T-helper 2 cell treated with Interferon-gamma antibody and Interleukin-4, amounts not matched to agents 5 μg/mL and 100 μg/mL, for 36 hours (primary cell): ENCODE data around the gene H2BK1.

Experiments used
- DNase-seq: peaks from one replicate; pipeline ENCODE4 v3.0.0; 2021; ENCODE audit warnings: low spot score
- H3K27ac Mint-ChIP-seq: one replicate; pipeline ENCODE4 v1.8.0; 2021; ENCODE audit warnings: mild to moderate bottlenecking, mixed read lengths
- H3K27me3 Mint-ChIP-seq: one replicate; pipeline ENCODE4 v1.8.0; 2021; ENCODE audit warnings: low read depth, mixed read lengths
- H3K36me3 Mint-ChIP-seq: one replicate; pipeline ENCODE4 v1.8.0; 2021; ENCODE audit warnings: low read depth, mixed read lengths
- H3K4me1 Mint-ChIP-seq: one replicate; pipeline ENCODE4 v1.8.0; 2021; ENCODE audit warnings: low read depth, mixed read lengths
- H3K4me3 Mint-ChIP-seq: one replicate; pipeline ENCODE4 v1.8.0; 2022; ENCODE audit warnings: mild to moderate bottlenecking, moderate library complexity, mixed read lengths
- H3K9me3 Mint-ChIP-seq: one replicate; pipeline ENCODE4 v1.8.0; 2021; ENCODE audit warnings: mixed read lengths

H2BK1 gene

DNA sequence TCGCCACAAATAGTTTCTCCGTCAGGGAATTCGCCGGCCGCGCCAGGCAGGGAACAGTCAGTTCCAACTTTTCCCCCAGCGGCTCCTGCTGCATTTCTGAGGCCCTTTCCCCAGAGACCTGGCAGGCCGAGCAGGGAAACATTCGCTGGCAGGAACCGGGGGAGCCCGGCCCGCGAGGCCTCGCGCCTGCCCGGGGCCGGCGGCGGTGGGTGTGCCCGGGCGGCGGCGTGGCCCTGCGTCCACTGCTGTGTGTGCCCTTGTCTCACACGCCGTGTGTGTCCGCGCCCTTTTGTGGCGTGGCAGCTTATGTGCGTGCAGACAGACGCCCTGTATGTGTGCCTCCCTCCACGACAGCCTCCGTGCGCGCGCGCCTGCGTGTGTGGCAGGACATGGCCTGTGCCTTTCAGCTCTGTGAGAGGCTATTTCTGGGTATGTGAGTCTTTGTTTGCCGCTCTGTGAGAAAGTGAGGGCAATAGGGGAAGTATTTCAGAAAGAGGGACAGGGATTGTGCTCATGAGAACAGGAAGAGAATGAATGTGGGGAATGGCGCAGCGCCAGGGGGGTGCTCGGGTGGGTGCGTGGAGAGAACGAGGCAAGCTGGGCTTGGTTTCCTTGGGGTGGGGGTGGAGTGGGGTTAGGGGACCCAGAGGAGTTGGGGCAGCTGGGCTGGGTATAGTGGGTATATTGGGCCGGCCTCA lies 38.9 kb upstream of the H2BK1 start:
- Mint-ChIP-seq H3K4me3 (peak overlapping the region; percentile 46), H3K9me3 (no peaks in the 10 kb centered on the region), H3K27me3 (peaks cover 76% of the 10 kb centered on the region), H3K4me1 (peaks cover 22% of the 10 kb centered on the region), H3K36me3 (peaks cover 2% of the 10 kb centered on the region), H3K27ac (no peak overlapping the region)
- no peak for DNase-seq

DNA sequence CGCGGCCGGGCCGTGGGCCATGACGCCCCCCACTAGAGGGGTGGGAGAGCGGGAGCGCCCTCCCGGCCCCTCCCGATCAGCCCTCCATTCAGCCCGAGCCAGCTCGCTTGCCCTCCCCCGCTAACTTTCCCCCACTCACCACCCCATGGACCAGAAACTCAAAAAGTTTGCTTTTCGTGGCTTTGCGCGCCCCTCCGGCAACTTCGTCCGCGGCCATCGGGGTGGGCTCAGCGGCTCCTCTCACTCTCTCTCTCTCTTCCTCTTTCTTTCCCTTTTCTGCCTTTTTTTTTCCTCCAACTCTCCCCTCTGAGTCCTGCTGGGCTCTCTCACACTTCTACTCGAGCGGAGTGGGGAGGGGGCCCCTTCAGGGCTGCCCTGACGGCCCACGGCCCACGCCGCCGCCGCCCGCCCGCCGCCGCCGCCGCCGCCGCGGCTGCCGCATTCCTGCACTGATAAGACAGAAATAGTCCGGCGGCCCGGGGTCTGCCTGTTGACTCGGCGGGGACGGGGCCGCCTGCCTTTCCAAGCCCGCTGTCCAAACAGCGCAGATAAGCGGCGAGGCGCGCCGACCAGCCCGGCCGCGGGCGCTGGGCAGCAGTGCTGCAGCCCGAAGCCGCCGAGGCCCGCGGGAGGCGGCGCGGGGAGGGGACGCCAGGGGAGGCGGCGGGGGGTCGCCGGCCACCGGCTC lies 38.2 kb upstream of the H2BK1 start, which contains the start of gene SMARCD3:
TSS of gene SMARCD3 (minus strand) at position 349 of the 688 bp plus-strand sequence. CDS start at position 217, 132 bp downstream.
- Mint-ChIP-seq H3K27me3 (peaks cover 70% of the 10 kb centered on the region), H3K27ac (no peak within 1 kb of the TSS), H3K9me3 (no peaks in the 10 kb centered on the region), H3K4me3 (peak within 1 kb of the TSS; percentile 66), H3K36me3 (peaks cover 2% of the 10 kb centered on the region), H3K4me1 (peaks cover 29% of the 10 kb centered on the region)
- no peak for DNase-seq

DNA sequence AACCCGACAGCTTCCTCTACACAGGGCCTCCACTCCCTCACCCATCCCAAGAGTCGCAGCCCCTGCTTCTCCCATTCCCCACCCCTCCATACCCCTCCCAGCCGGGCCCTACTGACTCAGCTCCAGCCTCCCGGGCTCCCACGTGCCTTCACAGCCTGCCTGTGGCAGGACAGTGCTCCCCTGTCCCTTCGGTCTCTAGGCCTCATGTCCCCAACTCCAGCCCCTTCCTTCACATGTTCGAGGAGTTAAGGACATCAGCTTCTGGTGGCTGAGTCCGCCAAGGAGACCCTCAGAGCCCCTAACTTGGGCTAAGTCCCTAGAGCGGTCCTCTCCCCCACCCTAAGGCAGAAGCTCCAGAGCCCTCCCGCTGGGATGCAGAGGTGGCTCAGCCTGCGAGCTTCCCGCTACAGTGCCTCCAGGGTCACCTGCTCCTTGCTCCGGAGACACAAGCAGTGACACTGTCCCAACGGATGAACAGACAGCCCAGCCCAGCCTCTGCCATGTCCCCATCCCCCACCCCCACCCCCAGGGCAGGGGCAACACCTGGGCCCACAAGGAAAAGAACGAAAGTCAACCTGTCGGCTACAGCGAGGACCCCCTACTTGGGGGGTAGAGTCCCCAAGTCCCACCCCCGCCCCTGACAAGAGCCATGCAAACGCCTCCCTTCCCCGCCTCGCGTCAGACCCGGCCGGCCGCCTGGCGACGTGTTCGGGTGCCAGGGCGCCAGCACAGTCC lies 37.5 kb upstream of the H2BK1 start:
- peak overlapping the region; percentile 61 for H3K4me3 Mint-ChIP-seq
- no peak for DNase-seq
- no peaks in the 10 kb centered on the region for H3K9me3 Mint-ChIP-seq

DNA sequence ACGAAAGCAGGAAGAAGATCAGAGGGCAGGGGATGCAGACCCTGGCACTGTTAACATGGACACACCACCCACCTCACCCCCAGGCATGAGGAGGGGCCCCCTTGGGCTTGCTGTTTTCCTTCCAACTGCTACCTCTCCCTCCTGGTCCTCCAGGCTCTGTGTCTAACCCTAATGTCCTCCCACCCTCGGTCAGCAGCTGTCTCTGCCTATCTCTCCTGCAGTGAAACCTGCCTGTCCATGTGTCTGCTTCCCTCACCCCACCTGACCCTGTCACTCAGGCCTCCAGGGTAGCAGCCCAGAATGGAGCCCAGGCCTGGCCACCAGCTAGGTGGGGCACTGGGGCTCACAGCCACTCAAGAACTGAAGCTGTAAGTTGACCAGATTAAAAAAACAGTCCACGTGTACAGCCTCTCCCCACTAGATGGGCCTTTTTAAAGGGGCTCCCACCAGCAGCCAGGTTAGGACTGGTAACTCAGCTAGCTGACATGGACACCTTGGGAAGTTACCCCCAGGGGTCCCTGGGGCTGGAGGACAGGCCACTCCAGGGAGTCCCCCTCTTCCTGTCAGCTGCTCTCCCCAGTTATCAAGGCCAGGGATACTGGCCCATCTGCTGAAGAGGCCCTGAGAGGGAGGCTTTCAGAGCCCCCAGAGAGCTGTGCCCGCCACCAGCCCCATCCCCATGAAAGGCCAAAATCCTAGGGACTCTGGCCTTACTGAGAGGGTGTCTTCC lies 36.7 kb upstream of the H2BK1 start:
- no peak for DNase-seq
- H3K4me3 Mint-ChIP-seq, result peak overlapping the region; percentile 61
- H3K27ac Mint-ChIP-seq, result no peak overlapping the region
- H3K27me3 Mint-ChIP-seq, result peaks cover 56% of the 10 kb centered on the region
- H3K4me1 Mint-ChIP-seq, result peaks cover 36% of the 10 kb centered on the region
- H3K36me3 Mint-ChIP-seq, result peaks cover 2% of the 10 kb centered on the region
- no peaks in the 10 kb centered on the region for H3K9me3 Mint-ChIP-seq

More for the DNA sequence above, 37.5 kb upstream of the H2BK1 start:
- Mint-ChIP-seq H3K4me1 (peaks cover 36% of the 10 kb centered on the region), H3K27ac (no peak overlapping the region), H3K27me3 (peaks cover 64% of the 10 kb centered on the region), H3K36me3 (peaks cover 2% of the 10 kb centered on the region)

DNA sequence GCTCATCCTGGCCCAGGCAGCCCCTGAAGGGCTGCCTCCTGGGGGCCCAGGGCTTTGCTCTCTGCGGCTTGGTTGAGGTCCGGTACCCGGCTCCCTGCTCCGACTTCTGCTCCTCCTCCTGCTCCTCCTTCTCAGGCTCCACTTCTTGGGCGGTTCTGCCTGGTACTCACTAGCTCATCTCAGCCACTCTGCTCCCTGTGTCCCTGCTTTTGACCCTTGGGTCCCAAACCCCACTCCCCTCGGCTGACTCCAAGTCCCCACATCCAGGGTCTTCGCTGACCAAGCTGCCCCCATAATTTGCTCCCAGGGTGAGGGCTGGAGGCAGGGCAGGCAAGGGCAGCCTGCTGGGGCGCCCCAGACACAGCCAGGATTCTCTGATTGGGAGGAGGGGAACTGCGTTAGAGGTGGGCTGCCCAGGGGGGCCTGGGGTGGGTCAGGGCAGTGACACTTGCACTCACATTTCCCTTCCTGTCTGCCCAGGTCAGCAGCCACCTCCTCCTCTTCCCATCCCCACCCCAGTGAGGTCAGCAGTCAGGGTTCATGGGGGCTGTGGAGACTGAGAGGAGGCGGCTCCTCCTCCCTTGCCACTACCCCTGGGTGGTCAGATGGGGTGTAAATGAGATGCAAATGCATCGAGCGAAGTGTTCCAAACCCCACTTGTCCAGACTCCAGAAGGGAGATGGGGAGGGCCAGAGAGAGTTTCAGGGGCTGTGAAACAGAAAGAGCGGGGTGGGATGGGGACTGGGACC lies 36.0 kb upstream of the H2BK1 start:
- Mint-ChIP-seq H3K36me3 (peaks cover 2% of the 10 kb centered on the region), H3K4me3 (peak overlapping the region; percentile 55), H3K27me3 (peaks cover 55% of the 10 kb centered on the region), H3K9me3 (no peaks in the 10 kb centered on the region), H3K27ac (no peak overlapping the region), H3K4me1 (peaks cover 36% of the 10 kb centered on the region)
- DNase-seq, result no peak

DNA sequence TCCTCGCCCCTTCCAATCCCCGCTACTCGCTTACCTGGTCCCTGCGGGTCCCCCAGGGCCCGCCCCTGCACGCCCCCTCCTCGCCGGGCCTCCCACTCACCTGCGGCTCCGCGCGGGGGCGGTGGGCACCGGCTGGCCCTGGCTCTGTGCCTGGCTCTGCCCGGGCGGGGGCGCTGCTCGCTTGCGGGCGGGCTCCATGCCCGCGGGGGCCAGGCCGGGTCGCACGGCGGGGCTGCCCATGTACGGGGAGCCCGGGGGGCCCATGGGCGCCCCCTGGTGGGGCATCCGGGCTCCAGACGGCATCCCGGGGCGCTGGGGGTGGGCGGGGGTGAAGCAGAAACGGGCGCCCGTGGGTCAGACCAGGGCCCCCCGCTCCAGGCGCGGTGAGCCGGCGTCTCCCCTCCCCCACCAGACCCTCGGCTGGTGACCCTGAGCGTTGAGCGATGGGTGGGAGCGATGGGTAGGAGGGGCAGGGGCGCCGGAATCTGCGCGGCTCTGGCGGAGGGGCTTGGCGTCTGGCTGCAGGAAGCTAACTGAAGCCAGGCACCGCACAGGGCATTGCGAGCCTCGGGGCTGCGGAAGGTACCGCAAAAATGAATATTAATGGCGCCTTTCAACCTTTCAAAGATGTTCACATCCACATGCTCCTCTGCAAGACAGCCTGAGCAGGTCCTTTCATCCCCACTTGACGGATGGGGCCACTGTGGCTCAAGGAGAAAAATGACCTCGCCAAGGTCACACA lies 35.2 kb upstream of the H2BK1 start:
- Mint-ChIP-seq H3K4me1 (peaks cover 35% of the 10 kb centered on the region), H3K9me3 (no peaks in the 10 kb centered on the region), H3K27me3 (peaks cover 48% of the 10 kb centered on the region), H3K4me3 (peak overlapping the region; percentile 57), H3K36me3 (peaks cover 2% of the 10 kb centered on the region), H3K27ac (no peak overlapping the region)
- peak; percentile 63 for DNase-seq

DNA sequence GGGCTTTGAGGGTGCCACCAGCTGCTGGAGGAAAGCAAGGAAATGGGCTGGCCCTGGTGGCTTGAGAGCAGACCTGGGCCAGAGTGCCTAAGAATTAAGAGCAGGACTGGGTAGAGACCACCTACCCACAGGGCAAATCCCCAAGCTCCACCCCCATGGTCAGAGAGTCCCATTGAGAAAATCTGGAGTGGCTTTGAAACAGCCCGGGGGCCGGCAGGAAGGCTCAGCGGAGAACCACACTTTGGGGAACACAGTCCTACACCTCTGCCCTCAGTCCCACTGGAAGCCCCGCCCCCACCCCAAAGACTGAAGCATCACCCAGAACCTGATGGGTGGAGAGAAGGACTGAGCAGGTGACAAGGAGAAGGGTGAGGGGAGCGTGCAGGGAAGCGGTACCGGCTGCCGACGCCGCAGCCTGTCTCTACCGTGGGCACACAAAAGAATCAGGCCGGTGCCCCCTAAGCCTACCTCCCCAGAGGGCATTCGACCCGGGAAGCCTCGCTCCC lies 34.6 kb upstream of the H2BK1 start:
- Mint-ChIP-seq H3K4me1 (peaks cover 35% of the 10 kb centered on the region), H3K36me3 (peaks cover 2% of the 10 kb centered on the region), H3K27me3 (peaks cover 41% of the 10 kb centered on the region), H3K9me3 (no peaks in the 10 kb centered on the region), H3K4me3 (peak overlapping the region; percentile 57), H3K27ac (no peak overlapping the region)
- no peak for DNase-seq

DNA sequence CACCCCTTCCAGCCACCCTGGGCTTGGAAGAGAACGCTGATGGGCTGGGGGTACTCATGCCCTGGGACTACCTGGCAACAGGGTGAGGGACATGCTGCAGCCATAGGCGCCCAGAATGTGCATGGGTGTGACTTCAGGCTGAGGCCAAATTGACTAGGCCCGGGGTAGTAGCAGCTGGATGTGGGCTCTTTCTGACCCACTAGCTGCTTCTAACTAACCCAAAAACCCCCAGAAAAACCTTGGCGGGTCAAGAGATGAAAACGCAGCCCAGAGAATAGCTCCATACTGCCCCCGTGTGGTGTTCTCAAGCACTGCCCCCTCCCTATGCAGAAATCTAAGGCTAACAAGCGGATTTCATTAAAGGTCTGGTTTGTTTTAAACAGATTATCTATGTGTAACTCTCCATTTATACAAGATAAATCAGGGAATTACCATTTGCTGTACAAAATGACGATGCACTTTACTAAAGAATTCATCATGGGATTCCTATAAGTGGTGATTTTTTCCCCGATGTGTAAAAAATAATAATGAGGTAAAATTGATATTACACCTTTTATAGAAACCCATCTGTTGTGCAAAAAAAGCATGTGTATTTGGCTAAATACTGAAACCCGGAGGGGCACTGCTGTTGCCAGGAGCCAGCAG lies 34.0 kb upstream of the H2BK1 start:
- DNase-seq, result peak; percentile 49
- Mint-ChIP-seq H3K36me3 (peaks cover 4% of the 10 kb centered on the region), H3K27me3 (peaks cover 36% of the 10 kb centered on the region), H3K27ac (no peak overlapping the region), H3K4me3 (peak overlapping the region; percentile 74), H3K4me1 (peaks cover 34% of the 10 kb centered on the region), H3K9me3 (no peaks in the 10 kb centered on the region)

DNA sequence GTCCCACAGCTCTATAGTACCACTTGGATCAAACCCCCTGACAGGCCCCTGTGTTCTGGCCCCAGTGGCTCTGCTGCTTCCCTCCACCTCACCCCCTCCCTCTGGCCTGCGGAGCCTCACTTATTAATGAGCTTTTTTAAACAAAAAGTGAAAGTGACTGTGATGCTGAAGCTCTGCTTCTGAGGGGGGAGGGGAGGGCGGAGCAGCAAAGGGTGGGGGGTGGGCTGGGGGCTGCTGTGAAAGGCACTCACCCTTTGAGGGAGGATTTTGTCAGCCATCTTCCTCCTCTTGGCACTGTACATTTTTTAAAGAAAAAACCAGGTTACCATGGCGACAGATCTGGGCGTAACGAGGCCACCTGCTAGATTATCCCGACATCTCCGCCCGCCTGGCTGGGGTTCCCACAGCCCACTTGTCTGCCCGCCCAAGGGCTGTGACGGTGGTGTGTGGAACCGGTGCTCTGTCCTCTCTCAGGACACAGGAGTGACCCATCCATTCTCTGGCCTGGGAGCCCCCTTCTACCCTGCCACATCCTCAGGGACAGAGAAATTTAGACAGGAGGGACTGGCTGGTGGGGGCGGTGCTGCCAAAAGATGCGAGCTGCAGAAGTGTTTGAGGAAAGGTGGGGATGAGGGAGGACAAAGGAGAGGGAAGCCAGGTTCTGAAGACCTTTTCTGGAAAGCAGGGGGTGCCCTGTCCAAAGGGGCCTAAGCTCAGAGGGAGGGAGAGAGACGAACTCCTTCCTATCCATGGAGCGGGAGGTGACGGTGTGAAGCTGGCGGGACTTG lies 33.3 kb upstream of the H2BK1 start:
- Mint-ChIP-seq H3K4me3 (peak overlapping the region; percentile 74), H3K9me3 (no peaks in the 10 kb centered on the region), H3K36me3 (peaks cover 3% of the 10 kb centered on the region), H3K4me1 (peaks cover 32% of the 10 kb centered on the region), H3K27me3 (peaks cover 33% of the 10 kb centered on the region), H3K27ac (peak overlapping the region; percentile 88)
- DNase-seq, result no peak

DNA sequence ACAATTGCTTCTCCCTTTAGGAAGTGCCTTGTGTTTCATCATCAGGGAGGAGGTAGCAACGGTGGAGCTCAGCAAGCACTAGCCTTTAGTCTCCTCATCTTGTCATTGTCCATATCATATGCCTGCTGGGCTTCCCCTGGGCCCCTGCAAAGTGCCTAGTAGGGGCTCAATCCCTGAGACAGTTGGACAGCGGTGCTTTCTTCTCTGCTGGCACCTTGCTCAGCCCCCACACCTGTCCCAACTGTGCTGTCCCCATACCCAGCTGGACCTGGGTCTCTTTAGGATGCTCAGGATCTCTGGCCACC lies 32.7 kb upstream of the H2BK1 start:
- Mint-ChIP-seq H3K4me3 (peak overlapping the region; percentile 74), H3K4me1 (peaks cover 30% of the 10 kb centered on the region), H3K27me3 (peaks cover 30% of the 10 kb centered on the region), H3K9me3 (no peaks in the 10 kb centered on the region), H3K27ac (peak overlapping the region; percentile 88), H3K36me3 (peaks cover 3% of the 10 kb centered on the region)
- no peak for DNase-seq

DNA sequence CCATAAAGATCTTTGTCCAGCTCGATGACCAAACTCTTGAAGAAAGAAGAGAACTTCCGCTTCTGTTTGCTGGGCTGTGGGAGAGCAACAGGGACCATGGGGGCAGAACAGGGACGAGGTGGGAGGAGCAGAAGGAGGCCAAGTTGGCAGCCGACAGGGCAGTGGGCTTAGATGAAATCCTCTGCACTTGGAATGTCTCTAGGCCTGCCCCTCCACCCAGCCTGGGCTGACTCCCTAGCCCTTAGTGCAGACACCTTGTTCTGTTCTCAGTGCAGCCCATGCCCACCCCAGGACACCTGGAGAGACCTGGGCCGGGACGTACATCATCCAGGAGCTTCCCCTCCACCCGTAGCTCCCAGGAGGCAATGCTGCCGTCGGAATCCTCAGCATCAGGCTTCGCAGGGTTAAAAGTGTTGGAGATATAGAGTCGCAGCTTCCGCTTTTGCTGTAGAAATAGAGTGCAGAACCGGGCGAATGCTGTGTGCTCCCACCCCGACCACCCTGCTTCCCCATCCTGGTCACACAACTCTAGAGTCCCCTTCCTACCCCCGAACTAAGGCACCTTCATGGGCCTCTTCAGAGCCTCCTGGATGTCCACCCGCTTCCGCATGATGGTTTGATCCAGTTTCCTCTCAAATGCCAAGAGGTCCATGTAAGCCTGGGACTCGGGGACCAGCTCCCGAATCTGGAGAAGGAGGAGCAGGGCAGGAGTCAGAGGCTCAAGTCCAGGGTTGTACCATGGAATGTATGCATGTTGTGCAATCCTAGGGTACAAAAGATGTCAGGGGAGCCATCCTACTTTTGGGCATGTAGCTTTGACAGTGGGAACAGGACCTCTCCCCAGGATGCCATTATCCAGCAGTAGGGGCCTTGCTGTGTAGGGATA lies 32.1 kb upstream of the H2BK1 start:
- Mint-ChIP-seq H3K4me3 (no peak overlapping the region), H3K27ac (no peak overlapping the region), H3K27me3 (peaks cover 24% of the 10 kb centered on the region), H3K4me1 (peaks cover 26% of the 10 kb centered on the region), H3K36me3 (peaks cover 3% of the 10 kb centered on the region), H3K9me3 (no peaks in the 10 kb centered on the region)
- DNase-seq, result no peak
